HEK293T (cell line): ENCODE measurements around the gene SIAE.

Experiments
- ARNT ChIP-seq: fragments of 450-650 bp; IDR thresholded peaks from 2 replicates; pipeline ENCODE4 v1.6.1; 2017; ENCODE audit warnings: mild to moderate bottlenecking
- BHLHE40 ChIP-seq: fragments of 450-650 bp; IDR thresholded peaks from 2 replicates; pipeline ENCODE4 v1.6.1; 2016; ENCODE audit warnings: mild to moderate bottlenecking, moderate library complexity, borderline replicate concordance
- FOXA1 ChIP-seq: fragments of 450-650 bp; IDR thresholded peaks from 2 replicates; pipeline ENCODE4 v1.6.1; 2016; ENCODE audit warnings: mild to moderate bottlenecking
- FOXK2 ChIP-seq: fragments of 450-650 bp; IDR thresholded peaks from 2 replicates; pipeline ENCODE4 v1.6.1; 2016; ENCODE audit warnings: mild to moderate bottlenecking
- FOXM1 ChIP-seq: fragments of 450-650 bp; IDR thresholded peaks from 2 replicates; pipeline ENCODE4 v1.6.1; 2017; ENCODE audit warnings: mild to moderate bottlenecking, borderline replicate concordance
- HDGF ChIP-seq: fragments of 450-650 bp; IDR thresholded peaks from 2 replicates; pipeline ENCODE4 v1.6.1; 2017; ENCODE audit warnings: antibody characterized with exemption, borderline replicate concordance
- L3MBTL2 ChIP-seq: fragments of 450-650 bp; conservative IDR thresholded peaks from 2 replicates; pipeline ENCODE4 v1.6.1; 2016; ENCODE audit warnings: mild to moderate bottlenecking
- NFRKB ChIP-seq: fragments of 450-650 bp; IDR thresholded peaks from 2 replicates; pipeline ENCODE4 v1.6.1; 2016; ENCODE audit warnings: mild to moderate bottlenecking, moderate library complexity
- SP1 ChIP-seq: fragments of 450-650 bp; IDR thresholded peaks from 2 replicates; pipeline ENCODE4 v1.6.1; 2017
- SUZ12 ChIP-seq: fragments of 450-650 bp; IDR thresholded peaks from 2 replicates; pipeline ENCODE4 v1.6.1; 2016; ENCODE audit warnings: mild to moderate bottlenecking
- ZNF384 ChIP-seq: fragments of 450-650 bp; IDR thresholded peaks from 2 replicates; pipeline ENCODE4 v1.6.1; 2016
- TF ChIP-seq, protein P1 (sequence below): fragments of 450-650 bp; IDR thresholded peaks from 2 replicates; pipeline ENCODE4 v1.6.1; 2016

GRCh38 chr11:124643605-124644425 lies 29.7 kb downstream of the SIAE start:
- no peak for TF ChIP-seq FOXA1
- no peak for TF ChIP-seq FOXK2
- no peak for TF ChIP-seq NFRKB
- no peak for TF ChIP-seq ARNT
- TF ChIP-seq HDGF = no peak
- TF ChIP-seq, protein P1, sequence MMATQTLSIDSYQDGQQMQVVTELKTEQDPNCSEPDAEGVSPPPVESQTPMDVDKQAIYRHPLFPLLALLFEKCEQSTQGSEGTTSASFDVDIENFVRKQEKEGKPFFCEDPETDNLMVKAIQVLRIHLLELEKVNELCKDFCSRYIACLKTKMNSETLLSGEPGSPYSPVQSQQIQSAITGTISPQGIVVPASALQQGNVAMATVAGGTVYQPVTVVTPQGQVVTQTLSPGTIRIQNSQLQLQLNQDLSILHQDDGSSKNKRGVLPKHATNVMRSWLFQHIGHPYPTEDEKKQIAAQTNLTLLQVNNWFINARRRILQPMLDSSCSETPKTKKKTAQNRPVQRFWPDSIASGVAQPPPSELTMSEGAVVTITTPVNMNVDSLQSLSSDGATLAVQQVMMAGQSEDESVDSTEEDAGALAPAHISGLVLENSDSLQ = no peak
- TF ChIP-seq L3MBTL2 = no peak
- TF ChIP-seq BHLHE40 = no peak
- no peak for TF ChIP-seq ZNF384
- TF ChIP-seq FOXM1 = no peak
- no peak for TF ChIP-seq SP1
- TF ChIP-seq SUZ12 = no peak
